ENCODE results near the gene SRPK2. TPM values are rescaled to one million over a fixed set of nuclear protein-coding genes. Genes with fewer than 3 reads are reported as not detected.

SRPK2 gene
- total RNA-seq, 1 experiment from 2014 or later, result 59.8 TPM

- DNase-seq (ENCODE audit: low spot score), result peak; percentile 40
- CTCF ChIA-PET, result interaction anchor here (0.6 kb wide), 1 partner anchor 91 kb away, joined by 3 read pairs; no protein-coding TSS in a partner anchor
- POLR2A ChIA-PET (ENCODE audit: low non-redundant PET), result no interaction called here
- H3K36me3 ChIP-seq (ENCODE audit: insufficient read depth, low read length, poor library complexity, severe bottlenecking), result no peaks in the 10 kb centered on the region
- intact Hi-C loops (cut with micrococcal nuclease; ENCODE audit: unreplicated experiment), result no loop called here
- TF ChIP-seq CTCF (conservative IDR thresholded peaks at IDR 0.05; ENCODE audit: low read depth, low read length), result no peak
- TF ChIP-seq EZH2 (IDR thresholded peaks at IDR 0.05; ENCODE audit: borderline replicate concordance, low read depth, low read length, poor library complexity, severe bottlenecking), result no peak
- H3K4me1 ChIP-seq (ENCODE audit: insufficient read depth, low read length, poor library complexity, severe bottlenecking), result peaks cover 36% of the 10 kb centered on the region
- peak overlapping the region; percentile 6 for H3K4me3 ChIP-seq (ENCODE audit: low read depth, low read length, poor library complexity, severe bottlenecking)
- H3K9me3 ChIP-seq (ENCODE audit: low read depth, low read length, poor library complexity, severe bottlenecking), result no peaks in the 10 kb centered on the region
- no peaks in the 10 kb centered on the region for H3K27me3 ChIP-seq (replicated peaks; ENCODE audit: insufficient read depth, low read depth, low read length, poor library complexity)
- no TSS peak for BruUV-seq (replicated peaks)
- peak overlapping the region; percentile 39 for H3K27ac ChIP-seq (ENCODE audit: low read depth, low read length, poor library complexity, severe bottlenecking)
Measured at GRCh38 chr7:105246256-105246655, 142.5 kb downstream of the SRPK2 start.

- no peak for TF ChIP-seq EZH2 (IDR thresholded peaks at IDR 0.05; ENCODE audit: borderline replicate concordance, low read depth, low read length, poor library complexity, severe bottlenecking)
- no peak for TF ChIP-seq CTCF (conservative IDR thresholded peaks at IDR 0.05; ENCODE audit: low read depth, low read length)
- H3K36me3 ChIP-seq (ENCODE audit: insufficient read depth, low read length, poor library complexity, severe bottlenecking), result no peaks in the 10 kb centered on the region
- peak overlapping the region; percentile 39 for H3K27ac ChIP-seq (ENCODE audit: low read depth, low read length, poor library complexity, severe bottlenecking)
- H3K4me1 ChIP-seq (ENCODE audit: insufficient read depth, low read length, poor library complexity, severe bottlenecking), result peaks cover 29% of the 10 kb centered on the region
- no TSS peak for BruUV-seq (replicated peaks)
- ChIA-PET POLR2A (ENCODE audit: low non-redundant PET) (no interaction called here), CTCF (no interaction called here)
- peak overlapping the region; percentile 6 for H3K4me3 ChIP-seq (ENCODE audit: low read depth, low read length, poor library complexity, severe bottlenecking)
- DNase-seq (ENCODE audit: low spot score), result peak; percentile 70
- no peaks in the 10 kb centered on the region for H3K9me3 ChIP-seq (ENCODE audit: low read depth, low read length, poor library complexity, severe bottlenecking)
- intact Hi-C loops (cut with micrococcal nuclease; ENCODE audit: unreplicated experiment), result no loop called here
- H3K27me3 ChIP-seq (replicated peaks; ENCODE audit: insufficient read depth, low read depth, low read length, poor library complexity), result no peaks in the 10 kb centered on the region
Measured at GRCh38 chr7:105245398-105246114, 143.2 kb downstream of the SRPK2 start.

GRCh38 chr7:105244594-105244993 is 144.1 kb downstream of the SRPK2 start:
- intact Hi-C loops (cut with micrococcal nuclease; ENCODE audit: unreplicated experiment), result no loop called here
- Histone ChIP-seq H3K36me3 (ENCODE audit: insufficient read depth, low read length, poor library complexity, severe bottlenecking) (no peaks in the 10 kb centered on the region), H3K4me1 (ENCODE audit: insufficient read depth, low read length, poor library complexity, severe bottlenecking) (peaks cover 24% of the 10 kb centered on the region), H3K27ac (ENCODE audit: low read depth, low read length, poor library complexity, severe bottlenecking) (no peak overlapping the region), H3K9me3 (ENCODE audit: low read depth, low read length, poor library complexity, severe bottlenecking) (no peaks in the 10 kb centered on the region), H3K4me3 (ENCODE audit: low read depth, low read length, poor library complexity, severe bottlenecking) (no peak overlapping the region), H3K27me3 (replicated peaks; ENCODE audit: insufficient read depth, low read depth, low read length, poor library complexity) (no peaks in the 10 kb centered on the region)
- no peak for DNase-seq (ENCODE audit: low spot score)
- ChIA-PET POLR2A (ENCODE audit: low non-redundant PET) (no interaction called here), CTCF (no interaction called here)
- TF ChIP-seq CTCF (conservative IDR thresholded peaks at IDR 0.05; ENCODE audit: low read depth, low read length) (no peak), EZH2 (IDR thresholded peaks at IDR 0.05; ENCODE audit: borderline replicate concordance, low read depth, low read length, poor library complexity, severe bottlenecking) (no peak)
- no TSS peak for BruUV-seq (replicated peaks)
